RWPE2 (cell line): ENCODE data around the gene ANKZF1.

Experiments
- ATAC-seq: fragments of 200-7000 bp; cut with Tn5 transposase; 3 replicates; pipeline ENCODE4 v1.9.1; 2021; ENCODE audit warnings: low read depth
- DNase-seq: peaks from one replicate; pipeline ENCODE4 v3.0.0-alpha.2; 2020; ENCODE audit warnings: low spot score
- H3K27ac ChIP-seq: fragments of 450-650 bp; 2 replicates; pipeline ENCODE4 v1.5.1; 2017; ENCODE audit warnings: mild to moderate bottlenecking; ENCODE audit not compliant: poor library complexity, severe bottlenecking
- H3K27me3 ChIP-seq: fragments of 250-450 bp; sonication (Bioruptor Pico); 2 replicates; pipeline ENCODE4 v1.5.1; 2021; ENCODE audit warnings: mild to moderate bottlenecking, moderate library complexity; ENCODE audit not compliant: insufficient read depth, poor library complexity, severe bottlenecking
- H3K36me3 ChIP-seq: fragments of 250-450 bp; sonication (Bioruptor Pico); 2 replicates; pipeline ENCODE4 v1.5.1; 2020; ENCODE audit warnings: low read depth, mild to moderate bottlenecking, moderate library complexity
- H3K4me1 ChIP-seq: fragments of 250-450 bp; sonication (Bioruptor Pico); 2 replicates; pipeline ENCODE4 v1.5.1; 2021; ENCODE audit warnings: mild to moderate bottlenecking, moderate library complexity; ENCODE audit not compliant: insufficient read depth, poor library complexity, severe bottlenecking
- H3K4me3 ChIP-seq: fragments of 250-450 bp; sonication (Bioruptor Pico); 2 replicates; pipeline ENCODE4 v1.5.1; 2021; ENCODE audit warnings: mild to moderate bottlenecking, moderate library complexity; ENCODE audit not compliant: severe bottlenecking
- H3K9me3 ChIP-seq: fragments of 250-450 bp; sonication (Bioruptor Pico); 2 replicates; pipeline ENCODE4 v1.5.1; 2021; ENCODE audit warnings: mild to moderate bottlenecking, moderate library complexity; ENCODE audit not compliant: severe bottlenecking
- TF ChIP-seq, protein P1 (sequence below): fragments of 450-650 bp; IDR thresholded peaks from one replicate; pipeline ENCODE4 v1.5.1; 2017; ENCODE audit warnings: mild to moderate bottlenecking, moderate library complexity; ENCODE audit not compliant: poor library complexity, severe bottlenecking

ANKZF1 gene

GRCh38 chr2:219218217-219218731, 11.3 kb upstream of the ANKZF1 start:
- Histone ChIP-seq H3K36me3 (peaks cover 45% of the 10 kb centered on the region), H3K4me3 (peak overlapping the region; percentile 43), H3K4me1 (peaks cover 4% of the 10 kb centered on the region), H3K9me3 (no peaks in the 10 kb centered on the region), H3K27ac (peak overlapping the region; percentile 91), H3K27me3 (no peaks in the 10 kb centered on the region)
- TF ChIP-seq, protein P1, sequence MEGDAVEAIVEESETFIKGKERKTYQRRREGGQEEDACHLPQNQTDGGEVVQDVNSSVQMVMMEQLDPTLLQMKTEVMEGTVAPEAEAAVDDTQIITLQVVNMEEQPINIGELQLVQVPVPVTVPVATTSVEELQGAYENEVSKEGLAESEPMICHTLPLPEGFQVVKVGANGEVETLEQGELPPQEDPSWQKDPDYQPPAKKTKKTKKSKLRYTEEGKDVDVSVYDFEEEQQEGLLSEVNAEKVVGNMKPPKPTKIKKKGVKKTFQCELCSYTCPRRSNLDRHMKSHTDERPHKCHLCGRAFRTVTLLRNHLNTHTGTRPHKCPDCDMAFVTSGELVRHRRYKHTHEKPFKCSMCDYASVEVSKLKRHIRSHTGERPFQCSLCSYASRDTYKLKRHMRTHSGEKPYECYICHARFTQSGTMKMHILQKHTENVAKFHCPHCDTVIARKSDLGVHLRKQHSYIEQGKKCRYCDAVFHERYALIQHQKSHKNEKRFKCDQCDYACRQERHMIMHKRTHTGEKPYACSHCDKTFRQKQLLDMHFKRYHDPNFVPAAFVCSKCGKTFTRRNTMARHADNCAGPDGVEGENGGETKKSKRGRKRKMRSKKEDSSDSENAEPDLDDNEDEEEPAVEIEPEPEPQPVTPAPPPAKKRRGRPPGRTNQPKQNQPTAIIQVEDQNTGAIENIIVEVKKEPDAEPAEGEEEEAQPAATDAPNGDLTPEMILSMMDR, result no peak
- DNase-seq (no peak), ATAC-seq (peak; percentile 72)

DNA sequence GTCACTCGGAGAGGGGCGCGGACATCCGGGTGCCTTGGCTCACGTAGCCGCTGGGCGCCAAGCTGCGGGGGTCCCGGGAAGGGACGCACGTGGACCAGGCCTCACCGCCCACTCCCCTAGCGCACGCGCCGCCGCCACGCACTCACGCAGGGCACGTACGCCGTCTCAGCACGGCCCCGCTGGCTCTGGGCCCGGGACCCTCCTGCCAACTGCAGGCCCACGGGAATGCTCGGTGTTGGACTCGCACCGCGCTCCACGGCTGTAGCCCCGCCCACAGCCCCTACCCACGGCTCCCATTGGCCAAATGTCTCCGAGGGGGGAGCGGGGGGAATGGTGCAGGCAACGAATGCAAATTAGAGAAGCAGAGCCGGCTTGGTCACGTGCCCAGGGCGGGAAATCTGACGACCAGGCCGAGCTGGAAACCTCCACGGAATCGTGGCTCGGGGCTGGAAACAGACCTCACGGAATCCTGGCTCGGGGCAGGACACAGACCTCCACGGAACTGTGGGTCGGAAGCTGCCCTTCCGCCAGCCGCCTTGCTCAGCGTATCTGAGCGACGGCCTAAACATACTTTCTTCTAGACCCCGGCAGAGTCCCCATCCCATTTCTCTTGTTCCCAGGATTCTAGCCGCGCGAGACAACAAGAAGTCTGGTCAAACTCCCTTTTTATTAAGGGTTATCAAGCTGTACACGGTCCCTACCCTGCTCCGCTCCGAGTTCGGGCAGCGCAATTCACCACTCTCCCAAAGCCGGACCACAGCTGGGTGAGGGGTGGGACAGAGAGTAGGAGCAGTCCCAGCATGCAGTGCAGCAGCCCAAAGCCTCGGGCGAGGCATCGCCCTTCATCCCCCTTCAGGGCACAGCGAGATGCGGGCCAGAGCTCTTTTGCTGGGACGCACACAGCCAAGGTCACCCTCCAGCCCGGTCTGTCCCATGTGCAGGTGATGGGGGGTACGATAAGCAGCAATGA, 10.6 kb upstream of the ANKZF1 start, which contains the start of gene ABCB6:
TSS of gene ABCB6 (minus strand) at position 227 of the 970 bp plus-strand sequence. CDS start 285 bp downstream, outside the sequence.
- TF ChIP-seq, protein P1, result no peak
- Histone ChIP-seq H3K4me3 (peak within 1 kb of the TSS; percentile 43), H3K9me3 (no peaks in the 10 kb centered on the region), H3K4me1 (peaks cover 4% of the 10 kb centered on the region), H3K27me3 (no peaks in the 10 kb centered on the region), H3K36me3 (peaks cover 45% of the 10 kb centered on the region), H3K27ac (peak within 1 kb of the TSS; percentile 91)
- ATAC-seq, result peak; percentile 66
- DNase-seq, result peak; percentile 95

GRCh38 chr2:219219784-219220532, 9.6 kb upstream of the ANKZF1 start:
- Histone ChIP-seq H3K9me3 (no peaks in the 10 kb centered on the region), H3K27me3 (no peaks in the 10 kb centered on the region), H3K4me1 (peaks cover 4% of the 10 kb centered on the region), H3K4me3 (no peak overlapping the region), H3K27ac (peak overlapping the region; percentile 91), H3K36me3 (peaks cover 45% of the 10 kb centered on the region)
- TF ChIP-seq, protein P1, result no peak
- no peak for DNase-seq
- ATAC-seq, result no peak

DNA sequence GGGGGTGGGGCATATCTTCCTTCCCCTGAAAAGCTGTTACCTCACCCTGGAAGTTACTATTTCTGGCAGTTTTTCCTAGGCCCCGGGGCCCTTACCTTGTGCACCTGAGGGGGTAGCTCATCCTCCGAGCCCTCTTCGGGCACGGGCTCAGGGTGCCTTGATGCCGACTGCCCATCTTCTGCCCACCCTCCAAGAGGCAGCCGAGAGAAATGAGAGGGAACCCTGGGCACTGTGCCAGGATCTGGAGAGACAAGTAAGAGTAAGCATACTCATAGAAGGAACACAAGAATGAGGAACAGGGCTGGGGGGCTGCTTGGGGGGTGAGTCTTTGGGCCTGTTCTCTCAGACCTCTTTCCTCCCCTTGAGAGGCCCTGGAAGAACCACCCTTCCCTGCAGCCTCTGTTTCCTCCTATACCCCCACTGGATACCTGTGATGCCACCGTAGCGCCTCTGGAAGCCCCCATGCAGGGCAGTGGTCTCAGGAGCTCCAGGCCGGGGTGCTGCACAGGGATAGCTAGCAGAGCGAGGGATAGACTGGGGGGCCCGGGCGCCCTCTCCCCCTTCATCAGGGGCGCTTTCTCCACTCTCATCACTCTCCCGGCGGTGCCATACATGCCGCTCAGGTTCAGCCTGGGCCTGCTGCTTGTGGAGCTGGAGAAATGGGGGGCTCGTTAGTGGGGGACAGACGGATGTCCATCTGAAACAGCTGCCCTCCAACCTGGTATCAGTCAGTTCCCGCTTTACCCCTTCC, 8.8 kb upstream of the ANKZF1 start:
- peaks cover 42% of the 10 kb centered on the region for H3K36me3 ChIP-seq

More for the DNA sequence above, 8.8 kb upstream of the ANKZF1 start:
- Histone ChIP-seq H3K4me1 (peaks cover 4% of the 10 kb centered on the region), H3K27me3 (no peaks in the 10 kb centered on the region), H3K9me3 (no peaks in the 10 kb centered on the region), H3K27ac (no peak overlapping the region), H3K4me3 (no peak overlapping the region)
- ATAC-seq, result no peak
- TF ChIP-seq, protein P1, result no peak
- DNase-seq, result no peak
